SK-N-SH (cell line): ENCODE results near the gene KIAA1586. TPM values are rescaled to one million over a fixed set of nuclear protein-coding genes. Genes with fewer than 3 reads are reported as not detected.

Experiments
- CTCF ChIA-PET: fragments of 300-600, 350-600 bp; formaldehyde crosslinking; extraction: SDS; loops from one replicate; lab custom pipeline; 2021; lab: Yijun Ruan, JAX
- POLR2A ChIA-PET: fragments of 350-600 bp; sonication (Branson Sonifier 250); formaldehyde crosslinking; extraction: SDS; loops from one replicate; lab custom pipeline; 2020; ENCODE audit warnings: antibody characterized with exemption, inconsistent platforms; lab: Yijun Ruan, JAX
- DNase-seq: peaks from one replicate; pipeline ENCODE4 v3.0.0; 2012
- H2AFZ ChIP-seq: fragments of 200-600 bp; sonication (generic); 2 replicates; pipeline ENCODE4 v1.8.1; 2016; ENCODE audit warnings: antibody characterized with exemption, mild to moderate bottlenecking, low read depth
- H3F3A ChIP-seq: fragments of 200-600 bp; sonication (generic); replicated peaks from 2 replicates; pipeline ENCODE3; 2016; ENCODE audit warnings: antibody characterized with exemption, mild to moderate bottlenecking; ENCODE audit not compliant: insufficient read depth
- H3K27ac ChIP-seq, 2 experiments: fragments of 200-500 bp in 1 of 2; fragments of 200-600 bp in 1 of 2; sonication (Bioruptor generic) in 1 of 2; sonication (generic), shearing (Covaris generic) in 1 of 2; 2 replicates each; pipeline versions ENCODE4 v1.5.1 to v1.6.1; 2014 to 2016; ENCODE audit warnings: low read depth in 2 of 2, inconsistent platforms in 1 of 2, low read length in 1 of 2, mild to moderate bottlenecking in 1 of 2, mixed read lengths in 1 of 2
- H3K27me3 ChIP-seq: fragments of 200-600 bp; sonication (generic), shearing (Covaris generic); 2 replicates; pipeline ENCODE4 v1.6.1; 2016; ENCODE audit warnings: mixed run types; ENCODE audit not compliant: insufficient read depth
- H3K36me3 ChIP-seq, 2 experiments: fragments of 200-500 bp in 1 of 2; fragments of 200-600 bp in 1 of 2; sonication (Bioruptor generic) in 1 of 2; sonication (generic) in 1 of 2; replicated peaks in 1 of 2; 2 replicates each; pipeline versions ENCODE3 to v1.5.1; 2014 to 2016; ENCODE audit warnings: low read length in 1 of 2, mild to moderate bottlenecking in 1 of 2; ENCODE audit not compliant: insufficient read depth in 2 of 2, control insufficient read depth in 1 of 2
- H3K4me1 ChIP-seq, 2 experiments: fragments of 200-500 bp in 1 of 2; fragments of 200-600 bp in 1 of 2; sonication (Bioruptor generic) in 1 of 2; sonication (generic), shearing (Covaris generic) in 1 of 2; 2 replicates each; pipeline versions ENCODE4 v1.5.1 to v1.6.1; 2014 to 2016; ENCODE audit warnings: low read depth in 1 of 2, low read length in 1 of 2, mixed run types in 1 of 2; ENCODE audit not compliant: insufficient read depth in 2 of 2, control insufficient read depth in 1 of 2
- H3K4me2 ChIP-seq: fragments of 200-600 bp; sonication (generic), shearing (Covaris generic); 2 replicates; pipeline ENCODE4 v1.6.1; 2017; ENCODE audit warnings: mixed run types
- H3K4me3 ChIP-seq, 2 experiments: fragments of 200-500 bp in 1 of 2; fragments of 200-600 bp in 1 of 2; sonication (Bioruptor generic) in 1 of 2; sonication (generic), shearing (Covaris generic) in 1 of 2; 2 replicates each; pipeline versions ENCODE4 v1.5.1 to v1.8.1; 2014 to 2016; ENCODE audit warnings: low read depth in 2 of 2, inconsistent platforms in 1 of 2, low read length in 1 of 2, mild to moderate bottlenecking in 1 of 2, mixed read lengths in 1 of 2, moderate library complexity in 1 of 2
- H3K79me2 ChIP-seq: fragments of 200-600 bp; sonication (generic); 2 replicates; pipeline ENCODE4 v1.8.1; 2017; ENCODE audit warnings: mild to moderate bottlenecking; ENCODE audit not compliant: insufficient read depth
- H3K9ac ChIP-seq: fragments of 200-600 bp; sonication (generic); 2 replicates; pipeline ENCODE4 v1.6.1; 2017; ENCODE audit warnings: mixed run types
- H3K9me2 ChIP-seq: fragments of 200-600 bp; sonication (generic); 2 replicates; pipeline ENCODE4 v1.6.1; 2017; ENCODE audit warnings: mixed run types
- H3K9me3 ChIP-seq: fragments of 200-600 bp; sonication (generic); 2 replicates; pipeline ENCODE4 v1.6.1; 2017; ENCODE audit warnings: mixed run types, mild to moderate bottlenecking, moderate library complexity
- H4K20me1 ChIP-seq: fragments of 200-600 bp; sonication (generic); 2 replicates; pipeline ENCODE4 v1.6.1; 2017; ENCODE audit warnings: mild to moderate bottlenecking, mixed run types; ENCODE audit not compliant: insufficient read depth
- CHD2 ChIP-seq: fragments of 150-350 bp; IDR thresholded peaks from 2 replicates; pipeline ENCODE4 v1.6.1; 2018; ENCODE audit warnings: low read length; ENCODE audit not compliant: partially characterized antibody
- EZH2phosphoT487 ChIP-seq: fragments of 200-600 bp; sonication (generic); IDR thresholded peaks from 2 replicates; pipeline ENCODE4 v1.6.1; 2017; ENCODE audit warnings: low read depth, mixed run types, mild to moderate bottlenecking, antibody characterized with exemption, moderate library complexity, borderline replicate concordance
- FOSL2 ChIP-seq: IDR thresholded peaks from 2 replicates; pipeline ENCODE4 v1.4.0; 2012; ENCODE audit warnings: low read depth, mild to moderate bottlenecking, moderate library complexity, borderline replicate concordance
- FOXJ3 ChIP-seq: sonication (generic); formaldehyde crosslinking; IDR thresholded peaks from 2 replicates; pipeline ENCODE4 v1.5.1; 2020; ENCODE audit warnings: mild to moderate bottlenecking, missing genetic modification reagents
- GABPA ChIP-seq: IDR thresholded peaks from 2 replicates; pipeline ENCODE4 v1.4.0; 2012; ENCODE audit warnings: low read depth, mild to moderate bottlenecking
- MXI1 ChIP-seq: IDR thresholded peaks from 2 replicates; pipeline ENCODE4 v1.6.1; 2012; ENCODE audit warnings: mild to moderate bottlenecking, low read depth, low read length, improper control_type of control experiment
- NRF1 ChIP-seq: IDR thresholded peaks from 2 replicates; pipeline ENCODE4 v1.6.1; 2012; ENCODE audit warnings: low read depth, mild to moderate bottlenecking, low read length
- RFX5 ChIP-seq: IDR thresholded peaks from 2 replicates; pipeline ENCODE4 v1.6.1; 2012; ENCODE audit warnings: mild to moderate bottlenecking, improper control_type of control experiment, low read length
- RXRA ChIP-seq: IDR thresholded peaks from 2 replicates; pipeline ENCODE4 v1.4.0; 2012; ENCODE audit warnings: low read depth, mild to moderate bottlenecking, borderline replicate concordance
- TCF12 ChIP-seq: IDR thresholded peaks from 2 replicates; pipeline ENCODE4 v1.4.0; 2012
- YY1 ChIP-seq: IDR thresholded peaks from 2 replicates; pipeline ENCODE4 v1.4.0; 2012; ENCODE audit warnings: low read depth, mild to moderate bottlenecking
- WGBS: methylation state at CpG from one replicate; pipeline ENCODE4 v1.1.6; 2017; ENCODE audit warnings: low lambda C conversion rate; 5-methylcytosine and 5-hydroxymethylcytosine counted together
- polyA plus RNA-seq, 3 experiments: library from polyadenylated mRNA; depleted of rRNA; stranded (reverse); fragments of >200 nt; gene quantifications; 2 replicates each; pipeline ENCODE4 v1.2.3, GENCODE V29; 2012
- TF ChIP-seq, protein P1 (sequence below): fragments of 150-350 bp; IDR thresholded peaks from 2 replicates; pipeline ENCODE4 v1.6.1; 2017; ENCODE audit warnings: antibody characterized with exemption, low read length, low read depth, borderline replicate concordance
- TF ChIP-seq, protein P2 (sequence below): IDR thresholded peaks from 2 replicates; pipeline ENCODE4 v1.6.1; 2012; ENCODE audit warnings: mild to moderate bottlenecking, low read depth, low read length, moderate library complexity
- TF ChIP-seq, protein P3 (sequence below): fragments of 150-350 bp; IDR thresholded peaks from 2 replicates; pipeline ENCODE4 v1.6.1; 2016; ENCODE audit warnings: mild to moderate bottlenecking, low read depth, low read length
- TF ChIP-seq, protein P4 (sequence below): IDR thresholded peaks from 2 replicates; pipeline ENCODE4 v1.4.0; 2012; ENCODE audit warnings: low read depth, borderline replicate concordance

The KIAA1586 gene
- polyA plus RNA-seq, 1 of the 3 experiments (the other 2 are of a cell fraction) = 3.2 TPM

DNA sequence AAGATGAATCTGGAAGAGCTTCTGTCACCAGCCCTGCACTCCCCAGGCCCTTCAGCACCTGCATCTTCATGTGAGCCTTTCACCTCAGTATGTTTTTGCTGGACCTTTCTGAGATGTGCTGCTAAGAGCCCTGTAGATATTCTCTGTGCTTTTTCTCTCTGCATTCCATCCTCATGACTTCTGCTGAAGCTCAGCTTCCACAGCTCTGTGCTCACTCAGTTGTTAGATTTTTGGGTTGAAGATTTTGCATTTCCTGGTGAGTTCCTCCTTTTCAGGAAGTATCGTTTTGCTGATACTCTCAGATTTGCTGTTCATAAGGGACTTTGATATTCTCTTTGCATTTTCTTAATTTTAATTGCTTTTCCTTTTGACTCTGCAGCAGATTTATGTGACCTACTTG, 18.3 kb downstream of the KIAA1586 start:
- H4K20me1 ChIP-seq = no peaks in the 10 kb centered on the region
- H3K9ac ChIP-seq = no peak overlapping the region
- peak; percentile 23; the same call in 1 of the 2 replicates for TF ChIP-seq TCF12
- TF ChIP-seq, protein P1, sequence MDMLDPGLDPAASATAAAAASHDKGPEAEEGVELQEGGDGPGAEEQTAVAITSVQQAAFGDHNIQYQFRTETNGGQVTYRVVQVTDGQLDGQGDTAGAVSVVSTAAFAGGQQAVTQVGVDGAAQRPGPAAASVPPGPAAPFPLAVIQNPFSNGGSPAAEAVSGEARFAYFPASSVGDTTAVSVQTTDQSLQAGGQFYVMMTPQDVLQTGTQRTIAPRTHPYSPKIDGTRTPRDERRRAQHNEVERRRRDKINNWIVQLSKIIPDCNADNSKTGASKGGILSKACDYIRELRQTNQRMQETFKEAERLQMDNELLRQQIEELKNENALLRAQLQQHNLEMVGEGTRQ = no peak
- H3F3A ChIP-seq = peaks cover 21% of the 10 kb centered on the region
- H3K36me3 ChIP-seq = peaks cover 15 to 22% of the 10 kb centered on the region in 2 experiments
- H3K27me3 ChIP-seq = no peaks in the 10 kb centered on the region
- no peak for DNase-seq
- H3K4me1 ChIP-seq = peaks cover 0 to 16% of the 10 kb centered on the region in 2 experiments; a peak in 2 of 4 replicates
- H2AFZ ChIP-seq = no peak overlapping the region
- H3K9me3 ChIP-seq = no peaks in the 10 kb centered on the region
- H3K4me2 ChIP-seq = no peak overlapping the region; the same call in 1 of the 2 replicates
- CTCF ChIA-PET = no interaction called here
- 88% methylated on average over 1 of the region's 1 CpG for WGBS
- H3K4me3 ChIP-seq = no peak overlapping the region
- POLR2A ChIA-PET = no interaction called here
- H3K9me2 ChIP-seq = no peaks in the 10 kb centered on the region
- H3K27ac ChIP-seq = peak overlapping the region in 1 of 2 experiments; percentile 23; a peak in 2 of 4 replicates
- no peaks in the 10 kb centered on the region for H3K79me2 ChIP-seq

DNA sequence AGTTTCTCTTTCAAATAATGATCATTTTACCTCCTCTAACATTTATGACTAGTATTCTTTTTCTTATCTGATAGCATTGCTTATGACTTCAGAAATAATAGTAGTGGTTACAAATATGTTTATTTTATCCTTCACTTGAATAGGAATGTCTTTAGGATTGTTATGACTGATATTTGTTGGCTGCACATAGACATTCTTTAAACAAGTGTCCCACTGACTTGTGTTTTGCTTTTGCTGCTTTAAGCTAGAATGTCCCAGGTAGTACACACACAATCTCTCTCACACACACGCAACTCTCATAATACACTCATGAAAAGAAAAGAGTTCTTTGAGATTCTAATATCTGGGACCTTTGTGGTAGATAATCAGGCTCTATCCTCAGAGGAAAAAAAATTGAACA, 21.6 kb downstream of the KIAA1586 start:
- Histone ChIP-seq H3K27me3 (no peaks in the 10 kb centered on the region), H3K4me3 (no peak overlapping the region), H3K9me3 (no peaks in the 10 kb centered on the region), H4K20me1 (no peaks in the 10 kb centered on the region), H3K4me1 (peaks cover 0 to 16% of the 10 kb centered on the region in 2 experiments; a peak in 2 of 4 replicates), H3F3A (peaks cover 17% of the 10 kb centered on the region), H3K4me2 (0 out of 2 replicates have a peak overlapping the region, but pooled peaks have one; percentile 10), H3K27ac (peak overlapping the region in 1 of 2 experiments; percentile 52; a peak in 2 of 4 replicates), H2AFZ (no peak overlapping the region), H3K9me2 (no peaks in the 10 kb centered on the region), H3K9ac (no peak overlapping the region), H3K79me2 (no peaks in the 10 kb centered on the region), H3K36me3 (peaks cover 0 to 13% of the 10 kb centered on the region in 2 experiments)
- POLR2A ChIA-PET = no interaction called here
- CTCF ChIA-PET = no interaction called here
- DNase-seq = no peak
- WGBS = 100% methylated on average over 1 of the region's 1 CpG
- TF ChIP-seq YY1 (no peak), EZH2phosphoT487 (no peak), RXRA (no peak), CHD2 (no peak), FOSL2 (no peak), MXI1 (no peak), GABPA (no peak), RFX5 (no peak), NRF1 (no peak), FOXJ3 (no peak)
- TF ChIP-seq, protein P2, sequence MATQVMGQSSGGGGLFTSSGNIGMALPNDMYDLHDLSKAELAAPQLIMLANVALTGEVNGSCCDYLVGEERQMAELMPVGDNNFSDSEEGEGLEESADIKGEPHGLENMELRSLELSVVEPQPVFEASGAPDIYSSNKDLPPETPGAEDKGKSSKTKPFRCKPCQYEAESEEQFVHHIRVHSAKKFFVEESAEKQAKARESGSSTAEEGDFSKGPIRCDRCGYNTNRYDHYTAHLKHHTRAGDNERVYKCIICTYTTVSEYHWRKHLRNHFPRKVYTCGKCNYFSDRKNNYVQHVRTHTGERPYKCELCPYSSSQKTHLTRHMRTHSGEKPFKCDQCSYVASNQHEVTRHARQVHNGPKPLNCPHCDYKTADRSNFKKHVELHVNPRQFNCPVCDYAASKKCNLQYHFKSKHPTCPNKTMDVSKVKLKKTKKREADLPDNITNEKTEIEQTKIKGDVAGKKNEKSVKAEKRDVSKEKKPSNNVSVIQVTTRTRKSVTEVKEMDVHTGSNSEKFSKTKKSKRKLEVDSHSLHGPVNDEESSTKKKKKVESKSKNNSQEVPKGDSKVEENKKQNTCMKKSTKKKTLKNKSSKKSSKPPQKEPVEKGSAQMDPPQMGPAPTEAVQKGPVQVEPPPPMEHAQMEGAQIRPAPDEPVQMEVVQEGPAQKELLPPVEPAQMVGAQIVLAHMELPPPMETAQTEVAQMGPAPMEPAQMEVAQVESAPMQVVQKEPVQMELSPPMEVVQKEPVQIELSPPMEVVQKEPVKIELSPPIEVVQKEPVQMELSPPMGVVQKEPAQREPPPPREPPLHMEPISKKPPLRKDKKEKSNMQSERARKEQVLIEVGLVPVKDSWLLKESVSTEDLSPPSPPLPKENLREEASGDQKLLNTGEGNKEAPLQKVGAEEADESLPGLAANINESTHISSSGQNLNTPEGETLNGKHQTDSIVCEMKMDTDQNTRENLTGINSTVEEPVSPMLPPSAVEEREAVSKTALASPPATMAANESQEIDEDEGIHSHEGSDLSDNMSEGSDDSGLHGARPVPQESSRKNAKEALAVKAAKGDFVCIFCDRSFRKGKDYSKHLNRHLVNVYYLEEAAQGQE = no peak
- TF ChIP-seq, protein P3, sequence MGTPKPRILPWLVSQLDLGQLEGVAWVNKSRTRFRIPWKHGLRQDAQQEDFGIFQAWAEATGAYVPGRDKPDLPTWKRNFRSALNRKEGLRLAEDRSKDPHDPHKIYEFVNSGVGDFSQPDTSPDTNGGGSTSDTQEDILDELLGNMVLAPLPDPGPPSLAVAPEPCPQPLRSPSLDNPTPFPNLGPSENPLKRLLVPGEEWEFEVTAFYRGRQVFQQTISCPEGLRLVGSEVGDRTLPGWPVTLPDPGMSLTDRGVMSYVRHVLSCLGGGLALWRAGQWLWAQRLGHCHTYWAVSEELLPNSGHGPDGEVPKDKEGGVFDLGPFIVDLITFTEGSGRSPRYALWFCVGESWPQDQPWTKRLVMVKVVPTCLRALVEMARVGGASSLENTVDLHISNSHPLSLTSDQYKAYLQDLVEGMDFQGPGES = no peak
- TF ChIP-seq, protein P1 = no peak
- TF ChIP-seq, protein P4, sequence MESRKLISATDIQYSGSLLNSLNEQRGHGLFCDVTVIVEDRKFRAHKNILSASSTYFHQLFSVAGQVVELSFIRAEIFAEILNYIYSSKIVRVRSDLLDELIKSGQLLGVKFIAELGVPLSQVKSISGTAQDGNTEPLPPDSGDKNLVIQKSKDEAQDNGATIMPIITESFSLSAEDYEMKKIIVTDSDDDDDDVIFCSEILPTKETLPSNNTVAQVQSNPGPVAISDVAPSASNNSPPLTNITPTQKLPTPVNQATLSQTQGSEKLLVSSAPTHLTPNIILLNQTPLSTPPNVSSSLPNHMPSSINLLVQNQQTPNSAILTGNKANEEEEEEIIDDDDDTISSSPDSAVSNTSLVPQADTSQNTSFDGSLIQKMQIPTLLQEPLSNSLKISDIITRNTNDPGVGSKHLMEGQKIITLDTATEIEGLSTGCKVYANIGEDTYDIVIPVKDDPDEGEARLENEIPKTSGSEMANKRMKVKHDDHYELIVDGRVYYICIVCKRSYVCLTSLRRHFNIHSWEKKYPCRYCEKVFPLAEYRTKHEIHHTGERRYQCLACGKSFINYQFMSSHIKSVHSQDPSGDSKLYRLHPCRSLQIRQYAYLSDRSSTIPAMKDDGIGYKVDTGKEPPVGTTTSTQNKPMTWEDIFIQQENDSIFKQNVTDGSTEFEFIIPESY = no peak
